Testis (tissue), 2 donors: Measurements from ENCODE around the gene TMEM167A.

Source experiments
- CTCF ChIP-seq, 3 experiments: fragments of 450-650 bp in 2 of 3; fragments of 200-600 bp in 1 of 3; sonication (generic) in 1 of 3; IDR thresholded peaks; one replicate each; pipeline ENCODE4 v1.5.1; 2016 to 2019; ENCODE audit warnings: antibody characterized with exemption in 3 of 3, mild to moderate bottlenecking in 2 of 3, moderate library complexity in 1 of 3
- POLR2A ChIP-seq: fragments of 450-650 bp; IDR thresholded peaks from one replicate; pipeline ENCODE4 v1.6.1; 2017; ENCODE audit warnings: antibody characterized with exemption, mild to moderate bottlenecking, moderate library complexity

DNA sequence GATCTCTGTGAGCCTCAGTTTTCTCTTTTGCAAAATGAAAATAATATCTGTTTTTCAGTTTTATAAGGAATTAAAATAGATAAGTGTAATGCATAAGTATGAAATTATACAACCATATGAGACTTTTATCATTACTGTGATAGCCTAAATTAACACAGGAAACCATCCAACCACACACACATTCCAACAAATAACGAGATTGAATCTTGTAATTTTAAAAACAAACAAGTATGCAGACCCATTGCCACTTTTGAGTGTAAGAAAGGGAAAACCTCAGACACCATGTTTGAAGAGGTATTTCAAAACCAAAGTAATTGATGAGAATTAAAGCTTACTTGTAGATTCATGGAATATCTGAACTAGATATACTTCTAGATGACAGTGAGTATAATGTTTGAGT, 32.2 kb upstream of the TMEM167A start:
- TF ChIP-seq CTCF (IDR thresholded peaks at IDR 0.05) (no peak), POLR2A (no peak)
